ENCODE measurements around the gene CNTN1. TPM values are rescaled to one million over a fixed set of nuclear protein-coding genes. Genes with fewer than 3 reads are reported as not detected.

Gene CNTN1
- total and polyA plus RNA-seq, 3 donors from 2014 or later = 12.0 to 24.1 (median 21.7) TPM

DNA sequence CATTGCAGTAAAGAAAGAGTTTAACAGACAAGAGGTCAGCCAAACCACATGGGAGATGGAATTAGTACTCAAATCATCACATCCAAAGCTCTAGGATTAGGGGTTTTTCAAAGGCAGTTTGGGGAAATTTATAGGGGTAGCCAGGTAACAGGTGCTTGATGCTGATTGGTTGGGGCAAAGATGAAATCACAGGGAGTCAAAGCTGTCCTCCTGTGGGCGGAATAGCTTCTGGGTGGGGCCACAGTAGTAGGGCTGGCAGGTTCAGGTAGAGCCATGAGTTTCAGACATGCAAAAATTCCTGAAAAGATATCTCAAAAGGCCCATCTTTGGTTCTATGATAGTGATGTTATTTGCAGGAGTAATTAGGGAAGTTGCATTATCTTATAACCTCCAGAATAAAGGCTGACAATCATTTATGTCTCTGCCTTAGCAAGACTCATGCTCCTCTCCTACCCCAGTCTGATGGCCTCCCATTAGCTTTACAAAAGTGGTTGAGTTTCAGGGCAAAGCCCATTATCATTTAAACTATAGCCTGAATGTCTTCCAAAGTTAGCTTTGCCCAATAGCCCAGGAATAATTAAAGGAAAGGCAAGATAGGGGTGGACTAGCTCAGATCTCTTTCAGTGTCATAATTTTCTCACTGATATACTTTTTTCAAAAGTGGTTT, 42.1 kb upstream of the CNTN1 start:
- no peaks in the 10 kb centered on the region for H3K4me1 ChIP-seq
- no peaks in the 10 kb centered on the region for H3K36me3 ChIP-seq (ENCODE audit: low read depth, missing control alignments)
- DNase-seq = no peak
- no peak overlapping the region for H3K27ac ChIP-seq
- H3K9me3 ChIP-seq = no peaks in the 10 kb centered on the region
- no peak overlapping the region for H3K4me3 ChIP-seq
- WGBS, 2 donors = 89 to 100% methylated on average over 1 of the region's 1 CpG
- intact Hi-C loops (cut with DNase I; ENCODE audit: low total_unique reads) = no loop called here
- no peaks in the 10 kb centered on the region for H3K27me3 ChIP-seq
- TF ChIP-seq POLR2A (IDR thresholded peaks at IDR 0.05) = no peak
- TF ChIP-seq, protein P1, sequence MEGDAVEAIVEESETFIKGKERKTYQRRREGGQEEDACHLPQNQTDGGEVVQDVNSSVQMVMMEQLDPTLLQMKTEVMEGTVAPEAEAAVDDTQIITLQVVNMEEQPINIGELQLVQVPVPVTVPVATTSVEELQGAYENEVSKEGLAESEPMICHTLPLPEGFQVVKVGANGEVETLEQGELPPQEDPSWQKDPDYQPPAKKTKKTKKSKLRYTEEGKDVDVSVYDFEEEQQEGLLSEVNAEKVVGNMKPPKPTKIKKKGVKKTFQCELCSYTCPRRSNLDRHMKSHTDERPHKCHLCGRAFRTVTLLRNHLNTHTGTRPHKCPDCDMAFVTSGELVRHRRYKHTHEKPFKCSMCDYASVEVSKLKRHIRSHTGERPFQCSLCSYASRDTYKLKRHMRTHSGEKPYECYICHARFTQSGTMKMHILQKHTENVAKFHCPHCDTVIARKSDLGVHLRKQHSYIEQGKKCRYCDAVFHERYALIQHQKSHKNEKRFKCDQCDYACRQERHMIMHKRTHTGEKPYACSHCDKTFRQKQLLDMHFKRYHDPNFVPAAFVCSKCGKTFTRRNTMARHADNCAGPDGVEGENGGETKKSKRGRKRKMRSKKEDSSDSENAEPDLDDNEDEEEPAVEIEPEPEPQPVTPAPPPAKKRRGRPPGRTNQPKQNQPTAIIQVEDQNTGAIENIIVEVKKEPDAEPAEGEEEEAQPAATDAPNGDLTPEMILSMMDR (IDR thresholded peaks at IDR 0.05) = no peak

DNA sequence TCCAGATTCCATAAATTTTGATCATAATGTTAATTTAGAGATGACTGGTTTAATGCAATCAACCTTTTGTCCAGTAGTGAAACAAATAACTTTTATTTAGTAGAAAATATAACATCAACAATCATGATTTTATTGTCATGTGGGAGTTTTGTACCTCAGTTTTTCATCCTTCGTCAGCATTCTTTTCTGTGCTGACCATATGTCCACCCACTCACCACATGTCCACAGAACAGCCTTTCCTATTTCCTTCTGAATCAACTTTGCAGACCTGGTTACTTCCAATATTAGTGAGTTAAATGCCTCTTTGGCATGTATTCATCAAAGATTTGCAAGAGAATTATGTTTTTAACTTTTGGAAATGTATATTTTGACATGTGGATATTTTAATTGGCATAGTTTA, 36.8 kb upstream of the CNTN1 start:
- 54 to 56% methylated on average over 1 of the region's 1 CpG for WGBS, 2 donors
- Histone ChIP-seq H3K9me3 (no peaks in the 10 kb centered on the region), H3K27ac (no peak overlapping the region), H3K27me3 (no peaks in the 10 kb centered on the region), H3K4me1 (no peaks in the 10 kb centered on the region), H3K36me3 (ENCODE audit: low read depth, missing control alignments) (no peaks in the 10 kb centered on the region), H3K4me3 (no peak overlapping the region)
- intact Hi-C loops (cut with DNase I; ENCODE audit: low total_unique reads) = no loop called here
- TF ChIP-seq POLR2A (IDR thresholded peaks at IDR 0.05) = no peak
- TF ChIP-seq, protein P1 (IDR thresholded peaks at IDR 0.05) = no peak
- DNase-seq = no peak

DNA sequence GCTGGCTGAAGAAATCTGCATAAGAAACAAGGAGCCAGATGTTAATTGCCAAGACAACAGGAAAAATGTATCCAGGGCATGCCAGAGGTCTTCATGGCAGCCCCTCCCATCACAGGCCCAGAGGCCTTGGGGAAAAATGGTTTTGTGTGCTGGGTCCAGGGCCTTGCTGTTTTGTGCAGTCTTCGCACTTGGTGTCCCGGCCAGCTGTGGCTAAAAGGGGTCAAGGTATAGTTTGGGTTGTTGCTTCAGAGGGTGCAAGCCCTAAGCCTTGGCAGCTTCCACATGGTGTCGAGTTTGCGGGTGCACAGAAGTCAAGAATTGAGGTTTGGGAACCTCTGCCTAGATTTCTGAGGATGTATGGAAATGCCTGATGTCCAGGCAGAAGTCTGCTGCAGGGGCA, 29.9 kb upstream of the CNTN1 start:
- no peaks in the 10 kb centered on the region for H3K9me3 ChIP-seq
- TF ChIP-seq, protein P1 (IDR thresholded peaks at IDR 0.05) = no peak
- no peak for TF ChIP-seq POLR2A (IDR thresholded peaks at IDR 0.05)
- 92 to 94% methylated on average over 4 of the region's 4 CpGs for WGBS, 2 donors
- peaks cover 4% of the 10 kb centered on the region for H3K4me1 ChIP-seq
- DNase-seq = no peak
- no peaks in the 10 kb centered on the region for H3K27me3 ChIP-seq
- no peaks in the 10 kb centered on the region for H3K36me3 ChIP-seq (ENCODE audit: low read depth, missing control alignments)
- intact Hi-C loops (cut with DNase I; ENCODE audit: low total_unique reads) = no loop called here
- H3K27ac ChIP-seq = no peak overlapping the region
- no peak overlapping the region for H3K4me3 ChIP-seq

DNA sequence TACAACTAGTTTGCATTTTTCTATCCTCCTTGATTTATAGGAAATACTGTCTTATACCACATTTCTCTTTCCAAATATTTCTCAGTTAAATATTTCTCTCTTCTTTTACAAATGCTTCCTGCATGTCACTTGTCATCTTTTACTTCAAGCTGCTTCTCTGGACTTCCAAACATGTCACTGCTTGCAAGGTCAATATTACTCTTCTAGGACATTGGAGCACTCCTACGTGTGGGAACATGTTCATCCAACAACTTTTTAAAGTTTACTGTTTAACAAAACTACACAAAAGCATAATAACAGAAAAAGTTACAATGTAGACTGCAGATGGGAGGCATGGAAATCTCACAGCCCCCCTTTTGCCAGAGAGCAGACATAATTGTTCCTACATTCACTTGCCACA, 28.5 kb upstream of the CNTN1 start:
- WGBS, 2 donors = 55 to 63% methylated on average over 1 of the region's 1 CpG
- no peaks in the 10 kb centered on the region for H3K36me3 ChIP-seq (ENCODE audit: low read depth, missing control alignments)
- intact Hi-C loops (cut with DNase I; ENCODE audit: low total_unique reads) = no loop called here
- H3K4me3 ChIP-seq = no peak overlapping the region
- TF ChIP-seq POLR2A (IDR thresholded peaks at IDR 0.05) = no peak
- TF ChIP-seq, protein P1 (IDR thresholded peaks at IDR 0.05) = no peak
- H3K27me3 ChIP-seq = no peaks in the 10 kb centered on the region
- H3K4me1 ChIP-seq = peaks cover 12% of the 10 kb centered on the region
- H3K9me3 ChIP-seq = no peaks in the 10 kb centered on the region
- no peak overlapping the region for H3K27ac ChIP-seq
- DNase-seq = no peak

DNA sequence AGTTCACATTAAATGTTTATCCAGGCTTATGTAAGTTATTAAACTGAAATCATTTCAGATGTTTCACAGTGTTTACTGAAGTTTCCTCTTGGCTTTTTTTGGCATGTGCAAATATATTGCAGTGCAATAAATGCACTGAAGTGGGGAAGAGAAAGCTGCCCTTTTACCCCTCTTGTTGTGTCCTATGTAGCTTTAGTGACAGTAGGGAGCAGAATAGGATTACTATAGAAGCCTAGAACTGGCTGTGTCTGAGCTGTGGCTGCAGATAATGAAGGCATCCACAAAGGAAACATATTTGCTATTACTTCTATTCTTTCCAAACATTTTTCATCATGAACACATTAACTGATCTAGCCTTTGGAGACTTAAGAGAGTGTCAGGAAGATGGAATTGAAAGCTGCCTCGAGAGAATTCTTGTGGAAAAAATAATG, 24.1 kb upstream of the CNTN1 start:
- no peaks in the 10 kb centered on the region for H3K27me3 ChIP-seq
- no peak overlapping the region for H3K4me3 ChIP-seq
- no peaks in the 10 kb centered on the region for H3K36me3 ChIP-seq (ENCODE audit: low read depth, missing control alignments)
- TF ChIP-seq POLR2A (IDR thresholded peaks at IDR 0.05) = no peak
- TF ChIP-seq, protein P1 (IDR thresholded peaks at IDR 0.05) = no peak
- intact Hi-C loops (cut with DNase I; ENCODE audit: low total_unique reads) = no loop called here
- H3K9me3 ChIP-seq = no peaks in the 10 kb centered on the region
- DNase-seq = peak; percentile 22
- no peak overlapping the region for H3K27ac ChIP-seq
- 20 to 26% methylated on average over 1 of the region's 1 CpG for WGBS, 2 donors
- H3K4me1 ChIP-seq = peaks cover 12% of the 10 kb centered on the region

Measured in testis (tissue), 3 donors.